Endodermal cell (in vitro differentiated cells): ENCODE data around the gene MYO5B. TPM values are rescaled to one million over a fixed set of nuclear protein-coding genes. Genes with fewer than 3 reads are reported as not detected.

Source experiments
- DNase-seq: peaks from one replicate; pipeline ENCODE4 v3.0.0-alpha.2; 2017
- H3K27ac ChIP-seq: 2 replicates; pipeline ENCODE4 v1.5.1; 2013; ENCODE audit warnings: mild to moderate bottlenecking, low read depth, low read length, moderate library complexity
- H3K27me3 ChIP-seq: 2 replicates; pipeline ENCODE4 v1.6.1; 2013; ENCODE audit warnings: mild to moderate bottlenecking, low read length, moderate library complexity; ENCODE audit not compliant: insufficient read depth, control insufficient read depth, poor library complexity, severe bottlenecking
- H3K36me3 ChIP-seq: 2 replicates; pipeline ENCODE4 v1.7.0; 2013; ENCODE audit warnings: mild to moderate bottlenecking, low read length, moderate library complexity; ENCODE audit not compliant: control insufficient read depth, insufficient read depth
- H3K4me1 ChIP-seq: one replicate; pipeline ENCODE4 v1.7.0; 2013; ENCODE audit warnings: low read length; ENCODE audit not compliant: control insufficient read depth, insufficient read depth
- H3K4me3 ChIP-seq: 2 replicates; pipeline ENCODE4 v1.5.1; 2013; ENCODE audit warnings: mild to moderate bottlenecking, low read length, moderate library complexity
- H3K9ac ChIP-seq: 2 replicates; pipeline ENCODE4 v1.6.1; 2013; ENCODE audit warnings: mild to moderate bottlenecking, low read length, moderate library complexity; ENCODE audit not compliant: poor library complexity, severe bottlenecking; ENCODE audit errors: extremely low read depth
- H3K9me3 ChIP-seq: 2 replicates; pipeline ENCODE4 v1.6.1; 2013; ENCODE audit warnings: mild to moderate bottlenecking, low read length, moderate library complexity; ENCODE audit not compliant: control insufficient read depth
- H3K27ac Mint-ChIP-seq: 2 replicates; pipeline ENCODE4 v1.8.0; 2020; ENCODE audit warnings: mixed read lengths
- H3K27me3 Mint-ChIP-seq: 2 replicates; pipeline ENCODE4 v1.8.0; 2021; ENCODE audit warnings: mild to moderate bottlenecking, mixed read lengths; ENCODE audit not compliant: insufficient read depth
- H3K36me3 Mint-ChIP-seq: 2 replicates; pipeline ENCODE4 v1.8.0; 2020; ENCODE audit warnings: low read depth, mixed read lengths
- H3K4me1 Mint-ChIP-seq: 2 replicates; pipeline ENCODE4 v1.8.0; 2020; ENCODE audit warnings: mixed read lengths
- H3K4me3 Mint-ChIP-seq: 2 replicates; pipeline ENCODE4 v1.8.0; 2020; ENCODE audit warnings: mild to moderate bottlenecking, moderate library complexity, mixed read lengths
- H3K9me3 Mint-ChIP-seq: 2 replicates; pipeline ENCODE4 v1.8.0; 2020; ENCODE audit warnings: mild to moderate bottlenecking, mixed read lengths
- WGBS, 2 experiments: methylation state at CpG; one replicate each; pipeline versions ENCODE4 v1.1.5 to v1.1.7; 2013; ENCODE audit warnings: missing lambda C conversion rate in 2 of 2, mixed read lengths in 1 of 2; ENCODE audit not compliant: insufficient coverage in 1 of 2, insufficient read length in 1 of 2; 5-methylcytosine and 5-hydroxymethylcytosine counted together
- total RNA-seq, 2 donors: library from RNA; stranded (reverse); fragmentation: NEBNext Ultra II Directional in 1 of 2; extraction: Animal tissue kit (Norgen Biotek cat#: 25700) in 1 of 2; gene quantifications; 2 replicates in 1 of 2; 3 replicates in 1 of 2; pipeline ENCODE4 v1.2.1, GENCODE V29; 2021
- TF ChIP-seq, protein P1 (sequence below): fragments of 200-600 bp; sonication (generic); conservative IDR thresholded peaks from 2 replicates; pipeline ENCODE4 v1.5.0; 2021; ENCODE audit warnings: antibody characterized with exemption, mild to moderate bottlenecking

The MYO5B gene
- total RNA-seq, 2 donors from 2014 or later, result 12.2 to 16.8 TPM

DNA sequence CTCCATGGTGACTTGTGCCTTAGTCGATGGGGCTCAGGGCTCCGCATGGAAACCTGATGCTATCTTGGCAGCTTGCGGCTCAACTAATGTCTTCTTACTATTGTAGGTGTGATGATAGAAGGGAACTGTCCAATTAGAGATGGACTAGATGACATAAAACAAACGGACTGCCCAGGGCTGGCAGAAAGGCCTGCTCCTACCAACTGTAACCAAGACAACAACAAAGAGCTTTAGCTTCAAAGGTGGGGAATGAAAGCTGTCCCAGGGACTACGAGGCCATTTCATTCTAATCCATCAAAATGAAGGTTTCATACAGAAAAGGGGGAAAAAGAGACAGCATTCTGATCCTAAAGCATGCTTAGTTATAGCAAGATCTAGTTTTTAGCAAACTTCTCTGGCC is 194.7 kb downstream of the MYO5B start:
- Mint-ChIP-seq H3K4me1 (peaks cover 22% of the 10 kb centered on the region), H3K27me3 (peaks cover 3% of the 10 kb centered on the region), H3K4me3 (no peak overlapping the region), H3K27ac (no peak overlapping the region), H3K9me3 (no peaks in the 10 kb centered on the region), H3K36me3 (no peaks in the 10 kb centered on the region)
- 86 to 93% methylated on average over 4 to 5 of the region's 5 CpGs for WGBS, 2 experiments
- H3K4me3 ChIP-seq, result no peak overlapping the region
- no peaks in the 10 kb centered on the region for H3K9me3 ChIP-seq
- no peaks in the 10 kb centered on the region for H3K27me3 ChIP-seq
- H3K36me3 ChIP-seq, result no peaks in the 10 kb centered on the region
- TF ChIP-seq, protein P1, sequence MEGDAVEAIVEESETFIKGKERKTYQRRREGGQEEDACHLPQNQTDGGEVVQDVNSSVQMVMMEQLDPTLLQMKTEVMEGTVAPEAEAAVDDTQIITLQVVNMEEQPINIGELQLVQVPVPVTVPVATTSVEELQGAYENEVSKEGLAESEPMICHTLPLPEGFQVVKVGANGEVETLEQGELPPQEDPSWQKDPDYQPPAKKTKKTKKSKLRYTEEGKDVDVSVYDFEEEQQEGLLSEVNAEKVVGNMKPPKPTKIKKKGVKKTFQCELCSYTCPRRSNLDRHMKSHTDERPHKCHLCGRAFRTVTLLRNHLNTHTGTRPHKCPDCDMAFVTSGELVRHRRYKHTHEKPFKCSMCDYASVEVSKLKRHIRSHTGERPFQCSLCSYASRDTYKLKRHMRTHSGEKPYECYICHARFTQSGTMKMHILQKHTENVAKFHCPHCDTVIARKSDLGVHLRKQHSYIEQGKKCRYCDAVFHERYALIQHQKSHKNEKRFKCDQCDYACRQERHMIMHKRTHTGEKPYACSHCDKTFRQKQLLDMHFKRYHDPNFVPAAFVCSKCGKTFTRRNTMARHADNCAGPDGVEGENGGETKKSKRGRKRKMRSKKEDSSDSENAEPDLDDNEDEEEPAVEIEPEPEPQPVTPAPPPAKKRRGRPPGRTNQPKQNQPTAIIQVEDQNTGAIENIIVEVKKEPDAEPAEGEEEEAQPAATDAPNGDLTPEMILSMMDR, result no peak
- H3K9ac ChIP-seq, result no peak overlapping the region
- no peak for DNase-seq
- H3K27ac ChIP-seq, result no peak overlapping the region
- peaks cover 7% of the 10 kb centered on the region for H3K4me1 ChIP-seq

DNA sequence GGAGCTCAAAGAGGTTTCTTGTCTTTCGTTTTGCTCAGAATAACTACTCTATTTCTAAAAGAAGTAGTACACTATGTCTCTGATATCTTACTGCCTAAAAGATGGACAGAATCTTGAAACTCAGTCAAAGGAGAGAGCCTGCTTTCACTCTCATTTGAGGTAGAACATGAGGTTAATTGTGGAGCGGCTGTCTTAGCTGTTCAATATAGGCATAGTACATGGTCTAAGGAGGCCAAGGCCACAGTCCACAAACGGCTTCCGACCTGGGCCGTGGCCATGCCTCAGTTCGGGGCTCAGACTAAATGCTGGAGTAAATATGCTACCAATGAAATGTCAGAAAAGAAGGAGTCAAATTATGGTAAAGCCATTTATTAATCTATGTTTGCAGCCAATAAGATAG is 195.8 kb downstream of the MYO5B start:
- H3K9me3 Mint-ChIP-seq, result no peaks in the 10 kb centered on the region
- H3K4me3 Mint-ChIP-seq, result no peak overlapping the region
- Histone ChIP-seq H3K9me3 (no peaks in the 10 kb centered on the region), H3K27ac (no peak overlapping the region), H3K27me3 (no peaks in the 10 kb centered on the region), H3K9ac (no peak overlapping the region), H3K36me3 (no peaks in the 10 kb centered on the region), H3K4me3 (no peak overlapping the region), H3K4me1 (peaks cover 7% of the 10 kb centered on the region)
- no peak overlapping the region for H3K27ac Mint-ChIP-seq
- H3K27me3 Mint-ChIP-seq, result peaks cover 2% of the 10 kb centered on the region
- H3K36me3 Mint-ChIP-seq, result no peaks in the 10 kb centered on the region
- TF ChIP-seq, protein P1, result no peak
- peaks cover 22% of the 10 kb centered on the region for H3K4me1 Mint-ChIP-seq
- 96 to 97% methylated on average over 5 to 6 of the region's 6 CpGs for WGBS, 2 experiments
- no peak for DNase-seq

DNA sequence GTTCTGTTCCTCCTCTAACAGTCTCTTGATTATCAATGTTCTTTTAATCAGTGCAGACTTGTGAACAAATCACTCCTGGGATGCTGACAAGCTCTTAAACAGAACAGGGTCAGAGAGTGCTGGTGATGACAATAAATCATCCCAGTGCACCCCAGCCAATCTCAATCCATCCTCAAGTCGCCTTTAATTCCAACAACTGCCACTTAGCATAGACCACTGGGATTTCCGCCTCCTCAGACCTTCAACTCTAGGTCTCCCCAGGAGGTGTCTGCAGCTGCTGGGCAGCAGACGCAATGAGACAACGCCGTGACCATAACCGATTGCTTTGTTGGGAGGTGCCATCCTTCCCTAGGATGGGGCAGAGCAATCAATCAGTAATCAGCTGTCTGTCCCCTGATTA is 197.4 kb downstream of the MYO5B start:
- no peak overlapping the region for H3K27ac Mint-ChIP-seq
- H3K27me3 Mint-ChIP-seq, result peaks cover 2% of the 10 kb centered on the region
- Histone ChIP-seq H3K36me3 (no peaks in the 10 kb centered on the region), H3K9ac (no peak overlapping the region), H3K4me1 (peaks cover under 1% of the 10 kb centered on the region), H3K27me3 (no peaks in the 10 kb centered on the region), H3K9me3 (no peaks in the 10 kb centered on the region), H3K4me3 (no peak overlapping the region), H3K27ac (peak overlapping the region; percentile 7)
- H3K9me3 Mint-ChIP-seq, result no peaks in the 10 kb centered on the region
- no peaks in the 10 kb centered on the region for H3K36me3 Mint-ChIP-seq
- TF ChIP-seq, protein P1, result no peak
- WGBS, 2 experiments, result 76 to 87% methylated on average over 5 to 6 of the region's 6 CpGs
- DNase-seq, result no peak
- H3K4me3 Mint-ChIP-seq, result no peak overlapping the region
- H3K4me1 Mint-ChIP-seq, result peaks cover 16% of the 10 kb centered on the region
